HG03025 (cell line): ENCODE data around the gene CENPP.

Source experiments
- ATAC-seq: cut with Tn5 transposase; IDR thresholded peaks from one replicate; pipeline ENCODE4 v1.9.1; 2021; ENCODE audit warnings: mild to moderate bottlenecking, moderate library complexity; ENCODE audit not compliant: unreplicated experiment, low FRiP score

The CENPP gene

GRCh38 chr9:92648474-92648971, 322.8 kb downstream of the CENPP start:
- ATAC-seq = no peak

GRCh38 chr9:92649007-92649406, 323.3 kb downstream of the CENPP start:
- no peak for ATAC-seq

GRCh38 chr9:92650296-92650695, 324.5 kb downstream of the CENPP start:
- no peak for ATAC-seq

GRCh38 chr9:92650839-92651621, 325.3 kb downstream of the CENPP start:
- ATAC-seq = no peak

GRCh38 chr9:92652461-92652860, 326.7 kb downstream of the CENPP start:
- ATAC-seq = no peak

GRCh38 chr9:92654481-92655301, 328.9 kb downstream of the CENPP start:
- no peak for ATAC-seq

- ATAC-seq = no peak
These were observed 329.6 kb downstream of the CENPP start for GRCh38 chr9:92655366-92655765.

- no peak for ATAC-seq
These were observed 330.3 kb downstream of the CENPP start for GRCh38 chr9:92655896-92656536.

- no peak for ATAC-seq
These were observed 330.8 kb downstream of the CENPP start for GRCh38 chr9:92656537-92656925.

GRCh38 chr9:92657296-92658094, 331.7 kb downstream of the CENPP start:
- no peak for ATAC-seq

- no peak for ATAC-seq
These were observed 332.4 kb downstream of the CENPP start for GRCh38 chr9:92658176-92658575.

- no peak for ATAC-seq
These were observed 332.9 kb downstream of the CENPP start for GRCh38 chr9:92658611-92659010.

- no peak for ATAC-seq
These were observed 333.8 kb downstream of the CENPP start for GRCh38 chr9:92659601-92660000.

GRCh38 chr9:92660266-92660665, 334.5 kb downstream of the CENPP start:
- no peak for ATAC-seq

GRCh38 chr9:92661127-92661526, 335.4 kb downstream of the CENPP start:
- ATAC-seq = no peak

- ATAC-seq = no peak
These were observed 336.0 kb downstream of the CENPP start for GRCh38 chr9:92661743-92662142.

- ATAC-seq = no peak
These were observed 337.4 kb downstream of the CENPP start for GRCh38 chr9:92663126-92663525.

GRCh38 chr9:92663951-92664350, 338.2 kb downstream of the CENPP start:
- no peak for ATAC-seq

GRCh38 chr9:92664394-92665152, 338.8 kb downstream of the CENPP start:
- no peak for ATAC-seq

- ATAC-seq = no peak
These were observed 340.1 kb downstream of the CENPP start for GRCh38 chr9:92665836-92666235.
